DND-41 (cell line): ENCODE data around the gene PTPRE.

Experiments used
- ATAC-seq: fragments of 200-7000 bp; cut with Tn5 transposase; 3 replicates; pipeline ENCODE4 v1.9.1; 2021; ENCODE audit warnings: low read depth; ENCODE audit not compliant: insufficient read depth
- DNase-seq: peaks from one replicate; pipeline ENCODE4 v3.0.0-alpha.2; 2020
- H2AFZ ChIP-seq: 2 replicates; pipeline ENCODE4 v1.6.0; 2012; ENCODE audit warnings: low read depth, low read length
- H3K27ac ChIP-seq: 2 replicates; pipeline ENCODE4 v1.5.1; 2012; ENCODE audit warnings: low read length, inconsistent platforms
- H3K27me3 ChIP-seq: fragments of 200-600 bp; sonication (generic); 2 replicates; pipeline ENCODE4 v1.6.0; 2012; ENCODE audit warnings: low read length, mild to moderate bottlenecking, inconsistent platforms; ENCODE audit not compliant: insufficient read depth, poor library complexity
- H3K36me3 ChIP-seq: 2 replicates; pipeline ENCODE4 v1.5.1; 2012; ENCODE audit warnings: low read length, inconsistent platforms; ENCODE audit not compliant: insufficient read depth
- H3K4me1 ChIP-seq: 2 replicates; pipeline ENCODE4 v1.5.1; 2012; ENCODE audit warnings: mild to moderate bottlenecking, low read length; ENCODE audit not compliant: insufficient read depth
- H3K4me2 ChIP-seq: 2 replicates; pipeline ENCODE4 v1.6.0; 2012; ENCODE audit warnings: mild to moderate bottlenecking, moderate library complexity, low read length, inconsistent platforms; ENCODE audit not compliant: insufficient read depth
- H3K4me3 ChIP-seq, 2 experiments: fragments of 200-600 bp in 1 of 2; shearing (Covaris generic) in 1 of 2; 2 replicates each; pipeline ENCODE4 v1.5.1; 2012 to 2016; ENCODE audit warnings: inconsistent platforms in 2 of 2, low read length in 2 of 2, mild to moderate bottlenecking in 2 of 2, low read depth in 1 of 2, moderate library complexity in 1 of 2
- H3K79me2 ChIP-seq: 2 replicates; pipeline ENCODE4 v1.6.0; 2012; ENCODE audit warnings: low read length, inconsistent platforms; ENCODE audit not compliant: insufficient read depth
- H3K9ac ChIP-seq: 2 replicates; pipeline ENCODE4 v1.6.0; 2012; ENCODE audit warnings: low read depth, mild to moderate bottlenecking, inconsistent platforms, low read length, moderate library complexity
- H3K9me3 ChIP-seq: 2 replicates; pipeline ENCODE4 v1.5.1; 2012; ENCODE audit warnings: low read length, moderate library complexity, mild to moderate bottlenecking, inconsistent platforms; ENCODE audit not compliant: insufficient read depth, severe bottlenecking
- H4K20me1 ChIP-seq: 2 replicates; pipeline ENCODE4 v1.6.0; 2012; ENCODE audit warnings: low read length; ENCODE audit not compliant: insufficient read depth
- CTCF ChIP-seq: IDR thresholded peaks from 2 replicates; pipeline ENCODE4 v1.5.1; 2012; ENCODE audit warnings: borderline replicate concordance, low read length, moderate library complexity, mild to moderate bottlenecking; ENCODE audit not compliant: poor library complexity, severe bottlenecking; ENCODE audit errors: extremely low read depth
- EZH2 ChIP-seq: IDR thresholded peaks from 3 replicates; pipeline ENCODE4 v1.6.1; 2012; ENCODE audit warnings: borderline replicate concordance, low read depth, mild to moderate bottlenecking, moderate library complexity, low read length, inconsistent platforms; ENCODE audit not compliant: severe bottlenecking

PTPRE gene

GRCh38 chr10:127886371-127887051 is 20.4 kb upstream of the PTPRE start:
- Histone ChIP-seq H4K20me1 (no peaks in the 10 kb centered on the region), H2AFZ (no peak overlapping the region), H3K36me3 (no peaks in the 10 kb centered on the region), H3K9ac (no peak overlapping the region), H3K79me2 (no peaks in the 10 kb centered on the region), H3K4me2 (no peak overlapping the region), H3K9me3 (no peaks in the 10 kb centered on the region), H3K4me1 (no peaks in the 10 kb centered on the region), H3K4me3 (no peak overlapping the region), H3K27me3 (peaks cover 4% of the 10 kb centered on the region), H3K27ac (no peak overlapping the region)
- DNase-seq, result no peak
- ATAC-seq, result no peak
- TF ChIP-seq CTCF (no peak), EZH2 (no peak)

- H3K36me3 ChIP-seq, result no peaks in the 10 kb centered on the region
- H3K4me2 ChIP-seq, result no peak overlapping the region
- no peak for DNase-seq
- no peak overlapping the region for H2AFZ ChIP-seq
- TF ChIP-seq EZH2 (no peak), CTCF (no peak)
- H3K9me3 ChIP-seq, result no peaks in the 10 kb centered on the region
- no peaks in the 10 kb centered on the region for H3K4me1 ChIP-seq
- no peaks in the 10 kb centered on the region for H3K79me2 ChIP-seq
- H3K27ac ChIP-seq, result no peak overlapping the region
- peaks cover 4% of the 10 kb centered on the region for H3K27me3 ChIP-seq
- no peak overlapping the region for H3K4me3 ChIP-seq
- no peak for ATAC-seq
- no peaks in the 10 kb centered on the region for H4K20me1 ChIP-seq
- H3K9ac ChIP-seq, result no peak overlapping the region
These were observed 19.1 kb upstream of the PTPRE start for GRCh38 chr10:127887541-127888415.

DNA sequence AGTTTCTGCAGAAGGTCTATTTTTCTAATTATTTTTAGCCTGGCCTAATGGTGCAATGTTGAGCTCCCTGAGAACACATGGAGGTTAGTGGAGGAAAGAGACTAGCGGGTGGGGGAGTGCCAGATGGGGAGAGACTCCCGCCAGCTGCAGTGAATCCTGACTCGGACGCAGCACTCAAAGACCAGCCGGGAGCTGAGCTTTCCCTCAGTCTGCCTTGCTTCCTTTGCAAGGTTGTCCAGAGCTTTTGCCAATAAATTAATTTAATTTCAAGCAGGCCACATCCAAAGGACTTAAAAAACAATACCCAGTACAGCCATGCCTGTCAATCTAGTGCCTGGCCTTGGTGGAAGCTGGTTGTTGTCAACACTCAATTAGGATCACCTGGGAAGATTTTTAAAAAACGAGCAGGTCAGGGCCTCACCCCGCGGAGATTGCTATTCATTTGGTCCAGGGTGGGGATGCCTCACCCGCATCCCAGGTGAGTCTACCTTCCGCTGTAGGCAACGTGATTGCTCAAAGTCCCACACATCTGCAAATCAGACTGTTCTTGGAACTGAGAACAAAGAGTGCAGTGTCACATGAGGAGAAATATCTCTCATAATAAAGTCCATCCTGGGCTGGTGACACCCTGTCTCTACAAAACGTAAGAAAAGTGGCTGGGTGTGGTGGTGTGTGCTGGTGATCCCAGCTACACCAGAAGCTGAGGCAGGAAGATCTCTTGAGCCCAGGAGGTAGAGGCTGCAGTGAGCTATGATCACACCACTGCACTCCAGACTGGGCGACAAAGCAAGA is 18.2 kb upstream of the PTPRE start:
- Histone ChIP-seq H3K9ac (no peak overlapping the region), H3K27me3 (peaks cover 7% of the 10 kb centered on the region), H3K9me3 (no peaks in the 10 kb centered on the region), H3K4me1 (no peaks in the 10 kb centered on the region), H2AFZ (no peak overlapping the region), H3K27ac (no peak overlapping the region), H3K79me2 (no peaks in the 10 kb centered on the region), H3K4me2 (no peak overlapping the region), H3K36me3 (no peaks in the 10 kb centered on the region), H3K4me3 (no peak overlapping the region), H4K20me1 (no peaks in the 10 kb centered on the region)
- no peak for ATAC-seq
- no peak for DNase-seq
- TF ChIP-seq CTCF, result no peak
- no peak for TF ChIP-seq EZH2
